PFSK-1 (cell line): ENCODE data around the gene CYP3A7.

Experiments
- FOXP2 ChIP-seq: optimal IDR thresholded peaks from 2 replicates; pipeline ENCODE3; 2011; ENCODE audit warnings: borderline replicate concordance, control low read depth, inconsistent platforms; ENCODE audit not compliant: insufficient read depth; ENCODE audit errors: extremely low read length, extremely low read depth
- POLR2AphosphoS5 ChIP-seq: IDR thresholded peaks from 2 replicates; pipeline ENCODE4 v1.6.1; 2012; ENCODE audit warnings: low read depth, mild to moderate bottlenecking, control low read depth, low read length, moderate library complexity
- REST ChIP-seq, 2 experiments: IDR thresholded peaks; 2 replicates each; pipeline versions ENCODE4 v1.6.1 to v1.8.0; 2011 to 2012; ENCODE audit warnings: low read depth in 2 of 2, low read length in 2 of 2, control low read depth in 1 of 2, inconsistent platforms in 1 of 2, mild to moderate bottlenecking in 1 of 2, moderate library complexity in 1 of 2; ENCODE audit not compliant: insufficient read depth in 1 of 2
- SIN3A ChIP-seq: IDR thresholded peaks from 2 replicates; pipeline ENCODE4 v1.6.1; 2012; ENCODE audit warnings: mild to moderate bottlenecking, low read length, moderate library complexity, borderline replicate concordance; ENCODE audit not compliant: insufficient read depth
- TAF1 ChIP-seq: IDR thresholded peaks from 2 replicates; pipeline ENCODE4 v1.6.1; 2012; ENCODE audit warnings: low read length, control low read depth, borderline replicate concordance; ENCODE audit not compliant: insufficient read depth

CYP3A7 gene

GRCh38 chr7:99674995-99675742 lies 59.8 kb downstream of the CYP3A7 start:
- TF ChIP-seq TAF1 = no peak
- no peak for TF ChIP-seq SIN3A
- no peak for TF ChIP-seq FOXP2
- no peak for TF ChIP-seq REST (IDR thresholded peaks at IDR 0.05; ENCODE audit: insufficient read depth in 1 of 2, low read depth in 2 of 2, low read length in 2 of 2)
- no peak for TF ChIP-seq POLR2AphosphoS5

GRCh38 chr7:99672573-99672972 lies 62.4 kb downstream of the CYP3A7 start:
- TF ChIP-seq SIN3A (no peak), REST (IDR thresholded peaks at IDR 0.05; ENCODE audit: insufficient read depth in 1 of 2, low read depth in 2 of 2, low read length in 2 of 2) (no peak), TAF1 (no peak)

GRCh38 chr7:99669782-99670181 lies 65.2 kb downstream of the CYP3A7 start:
- TF ChIP-seq POLR2AphosphoS5 = no peak
- no peak for TF ChIP-seq REST (IDR thresholded peaks at IDR 0.05; ENCODE audit: insufficient read depth in 1 of 2, low read depth in 2 of 2, low read length in 2 of 2)
- TF ChIP-seq TAF1 = no peak
- TF ChIP-seq FOXP2 = no peak
- TF ChIP-seq SIN3A = no peak

- TF ChIP-seq REST (IDR thresholded peaks at IDR 0.05; ENCODE audit: insufficient read depth in 1 of 2, low read depth in 2 of 2, low read length in 2 of 2) (no peak), TAF1 (no peak), POLR2AphosphoS5 (no peak), SIN3A (no peak), FOXP2 (no peak)
Observed at GRCh38 chr7:99668541-99668940, 66.5 kb downstream of the CYP3A7 start.

- TF ChIP-seq REST (IDR thresholded peaks at IDR 0.05; ENCODE audit: insufficient read depth in 1 of 2, low read depth in 2 of 2, low read length in 2 of 2) (no peak), TAF1 (no peak), SIN3A (no peak), FOXP2 (no peak), POLR2AphosphoS5 (no peak)
Observed at GRCh38 chr7:99667179-99667578, 67.8 kb downstream of the CYP3A7 start.
